Fibroblast of skin of back (primary cell): ENCODE data around the gene MRPL55.

Source experiments
- DNase-seq: peaks from one replicate; pipeline ENCODE4 v3.0.0-alpha.2; 2013

The MRPL55 gene

GRCh38 chr1:228147768-228148167, 38.7 kb upstream of the MRPL55 start:
- no peak for DNase-seq

- no peak for DNase-seq
Measured at GRCh38 chr1:228147151-228147693, 38.1 kb upstream of the MRPL55 start.

GRCh38 chr1:228146417-228147150, 37.5 kb upstream of the MRPL55 start:
- no peak for DNase-seq

- no peak for DNase-seq
Measured at GRCh38 chr1:228145463-228146416, 36.6 kb upstream of the MRPL55 start.

GRCh38 chr1:228144993-228145343, 35.9 kb upstream of the MRPL55 start:
- DNase-seq, result no peak

GRCh38 chr1:228144193-228144992, 35.3 kb upstream of the MRPL55 start:
- no peak for DNase-seq

GRCh38 chr1:228143480-228144192, 34.5 kb upstream of the MRPL55 start:
- DNase-seq, result no peak

GRCh38 chr1:228142701-228143136, 33.6 kb upstream of the MRPL55 start:
- no peak for DNase-seq

GRCh38 chr1:228142155-228142691, 33.1 kb upstream of the MRPL55 start:
- DNase-seq, result no peak

GRCh38 chr1:228141226-228142044, 32.3 kb upstream of the MRPL55 start:
- peak; percentile 44 for DNase-seq

GRCh38 chr1:228140724-228141225, 31.7 kb upstream of the MRPL55 start:
- DNase-seq, result no peak

GRCh38 chr1:228139931-228140723, 31.0 kb upstream of the MRPL55 start, which contains the start of gene GUK1:
TSS of gene GUK1 (plus strand) at chr1:228140279. CDS start at chr1:228140303, 24 bp downstream.
- DNase-seq, result peak; percentile 99

GRCh38 chr1:228139406-228139930, 30.4 kb upstream of the MRPL55 start:
- DNase-seq, result no peak

GRCh38 chr1:228136901-228137300, 27.8 kb upstream of the MRPL55 start:
- no peak for DNase-seq

- no peak for DNase-seq
Measured at GRCh38 chr1:228134591-228134990, 25.5 kb upstream of the MRPL55 start.

GRCh38 chr1:228131766-228132165, 22.7 kb upstream of the MRPL55 start:
- no peak for DNase-seq

- DNase-seq, result no peak
Measured at GRCh38 chr1:228125185-228125584, 16.1 kb upstream of the MRPL55 start.

- no peak for DNase-seq
Measured at GRCh38 chr1:228123505-228123904, 14.4 kb upstream of the MRPL55 start.

GRCh38 chr1:228122921-228123441, 13.9 kb upstream of the MRPL55 start:
- DNase-seq, result no peak
